ENCODE measurements around the gene FCRL2.

Gene FCRL2

GRCh38 chr1:157776971-157777391 lies at the start of gene FCRL2:
Gene FCRL2 (minus strand): TSS chr1:157777132. CDS start chr1:157777073, 59 bp downstream.
- no peak for DNase-seq (ENCODE audit: low read depth in 2 of 2)

- no peak for DNase-seq (ENCODE audit: low read depth in 2 of 2)
Observed at GRCh38 chr1:157820299-157820698, 43.4 kb upstream of the FCRL2 start.

GRCh38 chr1:157819896-157820295 lies 43.0 kb upstream of the FCRL2 start, which contains the start of gene FCRL1:
Gene FCRL1 (minus strand): TSS chr1:157820120. CDS start chr1:157820037, 83 bp downstream.
- DNase-seq (ENCODE audit: low read depth in 2 of 2) = no peak

- no peak for DNase-seq (ENCODE audit: low read depth in 2 of 2)
Observed at GRCh38 chr1:157819215-157819614, 42.3 kb upstream of the FCRL2 start.

GRCh38 chr1:157813269-157813668 lies 36.3 kb upstream of the FCRL2 start:
- DNase-seq (ENCODE audit: low read depth in 2 of 2) = no peak

- no peak for DNase-seq (ENCODE audit: low read depth in 2 of 2)
Observed at GRCh38 chr1:157806431-157807149, 29.7 kb upstream of the FCRL2 start.

- DNase-seq (ENCODE audit: low read depth in 2 of 2) = no peak
Observed at GRCh38 chr1:157803851-157804250, 26.9 kb upstream of the FCRL2 start.

- no peak for DNase-seq (ENCODE audit: low read depth in 2 of 2)
Observed at GRCh38 chr1:157799996-157800395, 23.1 kb upstream of the FCRL2 start.

GRCh38 chr1:157798211-157798610 lies 21.3 kb upstream of the FCRL2 start:
- DNase-seq (ENCODE audit: low read depth in 2 of 2) = no peak

- DNase-seq (ENCODE audit: low read depth in 2 of 2) = no peak
Observed at GRCh38 chr1:157785248-157785647, 8.3 kb upstream of the FCRL2 start.

GRCh38 chr1:157784801-157785200 lies 7.9 kb upstream of the FCRL2 start:
- DNase-seq (ENCODE audit: low read depth in 2 of 2) = no peak

- DNase-seq (ENCODE audit: low read depth in 2 of 2) = no peak
Observed at GRCh38 chr1:157782931-157783330, 6.0 kb upstream of the FCRL2 start.

- no peak for DNase-seq (ENCODE audit: low read depth in 2 of 2)
Observed at GRCh38 chr1:157781048-157781447, 4.1 kb upstream of the FCRL2 start.

- DNase-seq (ENCODE audit: low read depth in 2 of 2) = no peak
Observed at GRCh38 chr1:157775101-157775870, 1.6 kb downstream of the FCRL2 start.

GRCh38 chr1:157774412-157774811 lies 2.5 kb downstream of the FCRL2 start:
- DNase-seq (ENCODE audit: low read depth in 2 of 2) = no peak

- no peak for DNase-seq (ENCODE audit: low read depth in 2 of 2)
Observed at GRCh38 chr1:157773493-157774350, 3.2 kb downstream of the FCRL2 start.

- no peak for DNase-seq (ENCODE audit: low read depth in 2 of 2)
Observed at GRCh38 chr1:157771661-157772425, 5.1 kb downstream of the FCRL2 start.

GRCh38 chr1:157770442-157771043 lies 6.4 kb downstream of the FCRL2 start:
- DNase-seq (ENCODE audit: low read depth in 2 of 2) = no peak

- no peak for DNase-seq (ENCODE audit: low read depth in 2 of 2)
Observed at GRCh38 chr1:157766792-157767191, 10.1 kb downstream of the FCRL2 start.

GRCh38 chr1:157758018-157758417 lies 18.9 kb downstream of the FCRL2 start:
- no peak for DNase-seq (ENCODE audit: low read depth in 2 of 2)

- DNase-seq (ENCODE audit: low read depth in 2 of 2) = no peak
Observed at GRCh38 chr1:157753611-157754010, 23.3 kb downstream of the FCRL2 start.
